Keratinocyte (primary cell): Measurements from ENCODE around the gene NT5C1B. TPM values are rescaled to one million over a fixed set of nuclear protein-coding genes. Genes with fewer than 3 reads are reported as not detected.

ENCODE experiments used
- DNase-seq: peaks from one replicate; pipeline ENCODE4 v3.0.0-alpha.2; 2011; ENCODE audit warnings: low read depth, missing footprints, low spot score
- FAIRE-seq: peaks from 2 replicates; lab custom pipeline; 2011; peaks lifted over from hg19 to GRCh38; lab: Jason Lieb, UNC
- H2AFZ ChIP-seq: 2 replicates; pipeline ENCODE4 v1.6.0; 2012; ENCODE audit warnings: low read length, control low read depth, inconsistent platforms; ENCODE audit not compliant: control insufficient read depth
- H3K27ac ChIP-seq: 2 replicates; pipeline ENCODE4 v1.5.1; 2011; ENCODE audit warnings: low read length; ENCODE audit not compliant: control insufficient read depth, insufficient read depth
- H3K27me3 ChIP-seq: 3 replicates; pipeline ENCODE4 v1.6.0; 2011; ENCODE audit warnings: low read length; ENCODE audit not compliant: control insufficient read depth, insufficient read depth; ENCODE audit errors: extremely low read depth
- H3K36me3 ChIP-seq, 2 experiments: 2 replicates in 1 of 2; 3 replicates in 1 of 2; pipeline ENCODE4 v1.5.1; 2011; ENCODE audit warnings: low read length in 2 of 2, mild to moderate bottlenecking in 1 of 2; ENCODE audit not compliant: control insufficient read depth in 2 of 2, insufficient read depth in 2 of 2; ENCODE audit errors: extremely low read depth in 1 of 2
- H3K4me1 ChIP-seq: 3 replicates; pipeline ENCODE4 v1.5.1; 2011; ENCODE audit warnings: low read length; ENCODE audit not compliant: control insufficient read depth, insufficient read depth; ENCODE audit errors: extremely low read depth
- H3K4me2 ChIP-seq: 3 replicates; pipeline ENCODE4 v1.6.0; 2011; ENCODE audit warnings: low read depth, low read length; ENCODE audit not compliant: control insufficient read depth, insufficient read depth; ENCODE audit errors: extremely low read depth
- H3K4me3 ChIP-seq, 3 experiments: fragments of 200-600 bp in 1 of 3; sonication (generic) in 1 of 3; 2 replicates in 2 of 3; 3 replicates in 1 of 3; pipeline ENCODE4 v1.5.1; 2011 to 2016; ENCODE audit warnings: low read length in 3 of 3, mild to moderate bottlenecking in 3 of 3, control low read depth in 2 of 3, inconsistent platforms in 1 of 3, low read depth in 1 of 3, mixed read lengths in 1 of 3, mixed run types in 1 of 3, moderate library complexity in 1 of 3; ENCODE audit not compliant: control insufficient read depth in 2 of 3, insufficient read depth in 2 of 3; ENCODE audit errors: extremely low read depth in 1 of 3
- H3K79me2 ChIP-seq: 2 replicates; pipeline ENCODE4 v1.6.0; 2012; ENCODE audit warnings: low read length; ENCODE audit not compliant: control insufficient read depth, insufficient read depth
- H3K9ac ChIP-seq: 3 replicates; pipeline ENCODE4 v1.6.0; 2011; ENCODE audit warnings: low read length; ENCODE audit not compliant: control insufficient read depth, insufficient read depth; ENCODE audit errors: extremely low read depth
- H3K9me1 ChIP-seq: 3 replicates; pipeline ENCODE4 v1.6.0; 2011; ENCODE audit warnings: low read length; ENCODE audit not compliant: control insufficient read depth, insufficient read depth; ENCODE audit errors: extremely low read depth
- H3K9me3 ChIP-seq: 2 replicates; pipeline ENCODE4 v1.5.1; 2012; ENCODE audit warnings: low read depth, low read length; ENCODE audit not compliant: control insufficient read depth
- H4K20me1 ChIP-seq: 3 replicates; pipeline ENCODE4 v1.6.0; 2011; ENCODE audit warnings: low read length; ENCODE audit not compliant: control insufficient read depth, insufficient read depth; ENCODE audit errors: extremely low read depth
- EZH2 ChIP-seq: IDR thresholded peaks from one replicate; pipeline ENCODE4 v1.6.1; 2012; ENCODE audit warnings: inconsistent platforms, mild to moderate bottlenecking, low read length, moderate library complexity
- dilution Hi-C: fragments of 300-500 bp; cut with MboI; formaldehyde crosslinking; loops from one replicate; pipeline ENCODE4 v1.7.0; 2020; ENCODE audit warnings: low sequenced_read_pairs; ENCODE audit not compliant: extremely low pct_ligation_motif_present
- polyA plus RNA-seq, 5 experiments: library from polyadenylated mRNA; depleted of rRNA in 3 of 5; stranded (reverse) in 3 of 5; stranded (forward) in 1 of 5; unstranded in 1 of 5; fragments of >200 nt; gene quantifications; 1 replicate in 1 of 5; 2 replicates in 3 of 5; 3 replicates in 1 of 5; pipeline versions ENCODE4 v1.2.1 to v1.2.3, GENCODE V29; 2011 to 2012; ENCODE audit warnings: missing spikeins in 2 of 5, low read depth in 1 of 5, low replicate concordance in 1 of 5
- TF ChIP-seq, protein P1 (sequence below), 3 experiments: IDR thresholded peaks in 1 of 3; conservative IDR thresholded peaks in 1 of 3; optimal IDR thresholded peaks in 1 of 3; 2 replicates in 2 of 3; 3 replicates in 1 of 3; pipeline versions ENCODE3 to v1.5.1; 2011; ENCODE audit warnings: low read length in 3 of 3, mild to moderate bottlenecking in 3 of 3, moderate library complexity in 2 of 3, control low read depth in 1 of 3, inconsistent platforms in 1 of 3; ENCODE audit not compliant: insufficient read depth in 2 of 3; ENCODE audit errors: extremely low read depth in 1 of 3

Gene NT5C1B
- polyA plus RNA-seq, 1 donor (not counting 4 experiments of a cell fraction or from before 2014, with no cell fraction given), result not detected

- no peaks in the 10 kb centered on the region for H3K79me2 ChIP-seq
- dilution Hi-C loops, result no loop called here
- DNase-seq, result no peak
- H3K27me3 ChIP-seq, result no peaks in the 10 kb centered on the region
- no peak overlapping the region for H3K4me2 ChIP-seq
- peaks cover 4% of the 10 kb centered on the region in 2 experiments for H3K36me3 ChIP-seq
- no peak for FAIRE-seq
- H4K20me1 ChIP-seq, result no peaks in the 10 kb centered on the region
- no peak overlapping the region for H3K9ac ChIP-seq
- H3K9me3 ChIP-seq, result no peaks in the 10 kb centered on the region
- H3K27ac ChIP-seq, result no peak overlapping the region
- H3K4me3 ChIP-seq, result no peak overlapping the region
- TF ChIP-seq EZH2, result no peak
- TF ChIP-seq, protein P1, sequence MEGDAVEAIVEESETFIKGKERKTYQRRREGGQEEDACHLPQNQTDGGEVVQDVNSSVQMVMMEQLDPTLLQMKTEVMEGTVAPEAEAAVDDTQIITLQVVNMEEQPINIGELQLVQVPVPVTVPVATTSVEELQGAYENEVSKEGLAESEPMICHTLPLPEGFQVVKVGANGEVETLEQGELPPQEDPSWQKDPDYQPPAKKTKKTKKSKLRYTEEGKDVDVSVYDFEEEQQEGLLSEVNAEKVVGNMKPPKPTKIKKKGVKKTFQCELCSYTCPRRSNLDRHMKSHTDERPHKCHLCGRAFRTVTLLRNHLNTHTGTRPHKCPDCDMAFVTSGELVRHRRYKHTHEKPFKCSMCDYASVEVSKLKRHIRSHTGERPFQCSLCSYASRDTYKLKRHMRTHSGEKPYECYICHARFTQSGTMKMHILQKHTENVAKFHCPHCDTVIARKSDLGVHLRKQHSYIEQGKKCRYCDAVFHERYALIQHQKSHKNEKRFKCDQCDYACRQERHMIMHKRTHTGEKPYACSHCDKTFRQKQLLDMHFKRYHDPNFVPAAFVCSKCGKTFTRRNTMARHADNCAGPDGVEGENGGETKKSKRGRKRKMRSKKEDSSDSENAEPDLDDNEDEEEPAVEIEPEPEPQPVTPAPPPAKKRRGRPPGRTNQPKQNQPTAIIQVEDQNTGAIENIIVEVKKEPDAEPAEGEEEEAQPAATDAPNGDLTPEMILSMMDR (optimal IDR thresholded peaks at IDR 0.05 in 1 of 3, IDR thresholded peaks at IDR 0.05 in 1 of 3, conservative IDR thresholded peaks at IDR 0.05 in 1 of 3; ENCODE audit: extremely low read depth in 1 of 3, insufficient read depth in 2 of 3, low read length in 3 of 3), result no peak
- no peaks in the 10 kb centered on the region for H3K9me1 ChIP-seq
- no peak overlapping the region for H2AFZ ChIP-seq
- H3K4me1 ChIP-seq, result no peaks in the 10 kb centered on the region
Measured at GRCh38 chr2:18550433-18550832, 38.9 kb downstream of the NT5C1B start.

- FAIRE-seq (no peak), DNase-seq (no peak)
- Histone ChIP-seq H2AFZ (no peak overlapping the region), H4K20me1 (no peaks in the 10 kb centered on the region), H3K9me3 (no peaks in the 10 kb centered on the region), H3K4me2 (no peak overlapping the region), H3K27ac (no peak overlapping the region), H3K27me3 (no peaks in the 10 kb centered on the region), H3K9me1 (no peaks in the 10 kb centered on the region), H3K36me3 (no peaks in the 10 kb centered on the region), H3K4me1 (no peaks in the 10 kb centered on the region), H3K4me3 (no peak overlapping the region), H3K9ac (no peak overlapping the region), H3K79me2 (no peaks in the 10 kb centered on the region)
- TF ChIP-seq, protein P1 (optimal IDR thresholded peaks at IDR 0.05 in 1 of 3, IDR thresholded peaks at IDR 0.05 in 1 of 3, conservative IDR thresholded peaks at IDR 0.05 in 1 of 3; ENCODE audit: extremely low read depth in 1 of 3, insufficient read depth in 2 of 3, low read length in 3 of 3), result no peak
- no peak for TF ChIP-seq EZH2
- dilution Hi-C loops, result no loop called here
Measured at GRCh38 chr2:18549083-18549482, 40.3 kb downstream of the NT5C1B start.
